Upper lobe of right lung (tissue), 1 donor: ENCODE data around the gene KDM4C. TPM values are rescaled to one million over a fixed set of nuclear protein-coding genes. Genes with fewer than 3 reads are reported as not detected.

Experiments
- ATAC-seq: fragments of 200-7000 bp; cut with Tn5 transposase; one replicate; pipeline ENCODE4 v1.9.1; 2020; ENCODE audit warnings: mild to moderate bottlenecking, moderate library complexity
- DNase-seq: peaks from one replicate; pipeline ENCODE4 v3.0.0-alpha.2; 2020
- H3K27ac ChIP-seq: fragments of 200-600 bp; one replicate; pipeline ENCODE4 v1.8.0; 2022
- H3K27me3 ChIP-seq: fragments of 200-600 bp; one replicate; pipeline ENCODE4 v1.8.0; 2022; ENCODE audit warnings: mild to moderate bottlenecking
- H3K36me3 ChIP-seq: fragments of 200-600 bp; one replicate; pipeline ENCODE4 v1.8.0; 2022
- H3K4me1 ChIP-seq: fragments of 200-600 bp; one replicate; pipeline ENCODE4 v1.8.0; 2022
- H3K4me3 ChIP-seq: fragments of 200-600 bp; one replicate; pipeline ENCODE4 v1.8.0; 2022; ENCODE audit warnings: mild to moderate bottlenecking
- H3K9me3 ChIP-seq: fragments of 200-600 bp; one replicate; pipeline ENCODE4 v1.8.0; 2022
- CTCF ChIP-seq: fragments of 200-600 bp; IDR thresholded peaks from one replicate; pipeline ENCODE4 v1.8.0; 2022; ENCODE audit warnings: antibody characterized with exemption
- intact Hi-C: fragments of 100-400 bp; cut with DNase I; formaldehyde crosslinking; loops from one replicate; pipeline ENCODE4 v1.11.0; 2022
- total RNA-seq: library from RNA; stranded (reverse); fragmentation: NEBNext Ultra II Directional; extraction: Animal tissue kit (Norgen Biotek cat#: 25700); gene quantifications from one replicate; pipeline ENCODE4 v1.2.1, GENCODE V29; 2021
- donor health status: DM: no; HTN: yes; CAD: no; lungs with severe emphysema.

The KDM4C gene
- total RNA-seq, 1 donor from 2014 or later: 37.2 TPM

- DNase-seq: no peak
- Histone ChIP-seq H3K4me3 (no peak overlapping the region), H3K27ac (no peak overlapping the region), H3K36me3 (no peaks in the 10 kb centered on the region), H3K27me3 (no peaks in the 10 kb centered on the region), H3K4me1 (no peaks in the 10 kb centered on the region), H3K9me3 (no peaks in the 10 kb centered on the region)
- intact Hi-C loops: no loop called here
- TF ChIP-seq CTCF: no peak
- no peak for ATAC-seq
Observed at GRCh38 chr9:6911901-6912638, 154.3 kb downstream of the KDM4C start.

- H3K9me3 ChIP-seq: no peaks in the 10 kb centered on the region
- no peaks in the 10 kb centered on the region for H3K27me3 ChIP-seq
- ATAC-seq (no peak), DNase-seq (no peak)
- H3K27ac ChIP-seq: no peak overlapping the region
- no peak for TF ChIP-seq CTCF
- intact Hi-C loops: no loop called here
- H3K4me3 ChIP-seq: no peak overlapping the region
- H3K36me3 ChIP-seq: no peaks in the 10 kb centered on the region
- no peaks in the 10 kb centered on the region for H3K4me1 ChIP-seq
Observed at GRCh38 chr9:6915635-6916034, 157.9 kb downstream of the KDM4C start.

GRCh38 chr9:6917162-6917561 is 159.4 kb downstream of the KDM4C start:
- ATAC-seq (no peak), DNase-seq (no peak)
- intact Hi-C loops: no loop called here
- Histone ChIP-seq H3K4me1 (no peaks in the 10 kb centered on the region), H3K27ac (no peak overlapping the region), H3K4me3 (no peak overlapping the region), H3K9me3 (no peaks in the 10 kb centered on the region), H3K27me3 (no peaks in the 10 kb centered on the region), H3K36me3 (no peaks in the 10 kb centered on the region)
- no peak for TF ChIP-seq CTCF

GRCh38 chr9:6920041-6920440 is 162.3 kb downstream of the KDM4C start:
- Histone ChIP-seq H3K27me3 (no peaks in the 10 kb centered on the region), H3K4me3 (no peak overlapping the region), H3K4me1 (peaks cover 3% of the 10 kb centered on the region), H3K36me3 (no peaks in the 10 kb centered on the region), H3K9me3 (no peaks in the 10 kb centered on the region), H3K27ac (no peak overlapping the region)
- no peak for ATAC-seq
- intact Hi-C loops: no loop called here
- DNase-seq: no peak
- TF ChIP-seq CTCF: no peak

- TF ChIP-seq CTCF: no peak
- H3K9me3 ChIP-seq: no peaks in the 10 kb centered on the region
- intact Hi-C loops: no loop called here
- H3K36me3 ChIP-seq: no peaks in the 10 kb centered on the region
- H3K4me1 ChIP-seq: peaks cover 3% of the 10 kb centered on the region
- no peak overlapping the region for H3K4me3 ChIP-seq
- DNase-seq (no peak), ATAC-seq (no peak)
- no peak overlapping the region for H3K27ac ChIP-seq
- no peaks in the 10 kb centered on the region for H3K27me3 ChIP-seq
Observed at GRCh38 chr9:6921315-6921714, 163.5 kb downstream of the KDM4C start.
